Spleen (tissue), 7 donors: ENCODE results near the gene HSPBP1.

Source experiments
- POLR2A ChIP-seq, 3 donors: fragments of 450-650 bp; IDR thresholded peaks; one replicate each; pipeline ENCODE4 v1.5.1; 2017; ENCODE audit warnings: antibody characterized with exemption in 3 of 3, mild to moderate bottlenecking in 1 of 3
- POLR2AphosphoS5 ChIP-seq, 3 donors: sonication (generic); formaldehyde crosslinking; IDR thresholded peaks; one replicate each; pipeline ENCODE4 v1.5.1; 2017; ENCODE audit warnings: antibody characterized with exemption in 3 of 3
- TF ChIP-seq, protein P1 (sequence below), 11 experiments: fragments of 200-600 bp in 7 of 11; fragments of 450-650 bp in 4 of 11; sonication (generic) in 4 of 11; IDR thresholded peaks in 8 of 11; conservative IDR thresholded peaks in 3 of 11; 1 replicate in 7 of 11; 2 replicates in 4 of 11; pipeline versions ENCODE4 v1.4.0 to v1.8.0; 2016 to 2021; ENCODE audit warnings: antibody characterized with exemption in 11 of 11, inconsistent platforms in 4 of 11, mild to moderate bottlenecking in 1 of 11
- donor health status: DM: no; HTN: no; CAD: no; lungs with moderate emphysema.
- donor health status: DM: no; HTN: no; CAD: no.
- donor health status: DM: no; HTN: no; CAD: no.

DNA sequence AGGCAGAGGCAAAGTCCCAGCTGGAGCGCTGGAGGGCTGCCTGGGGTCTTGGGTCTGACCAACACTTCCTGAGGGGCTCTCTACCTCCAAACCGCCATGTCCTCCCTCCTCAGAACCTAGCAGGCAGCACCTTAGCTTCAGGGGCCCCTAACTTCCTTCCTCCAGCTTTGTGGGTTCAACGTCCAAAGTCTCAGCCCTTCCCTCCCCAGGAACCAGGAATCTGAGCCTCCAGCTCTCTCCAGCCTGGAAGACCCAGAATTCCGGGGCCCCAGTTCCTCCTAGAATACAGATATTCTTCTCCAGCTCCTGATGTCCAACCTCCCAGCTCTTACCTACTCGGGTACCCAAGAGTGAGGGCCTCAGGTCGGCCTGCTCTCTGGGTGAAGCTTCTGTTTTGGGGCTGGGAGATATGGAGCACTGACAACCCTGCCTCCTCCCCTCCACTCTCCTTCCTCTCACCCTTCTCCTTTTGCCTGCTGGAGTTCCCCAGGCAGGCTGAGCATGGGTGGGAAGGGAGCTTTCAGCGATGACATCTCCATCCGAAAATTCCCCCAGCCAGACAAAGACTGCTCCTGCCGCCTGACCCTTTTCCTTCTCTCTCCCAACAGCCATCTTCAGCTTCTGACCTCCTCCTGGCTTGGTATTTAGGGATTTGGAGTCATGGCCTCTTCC, 41.7 kb upstream of the HSPBP1 start:
- TF ChIP-seq POLR2A (IDR thresholded peaks at IDR 0.05) (no peak), POLR2AphosphoS5 (IDR thresholded peaks at IDR 0.05) (no peak)
- TF ChIP-seq, protein P1, sequence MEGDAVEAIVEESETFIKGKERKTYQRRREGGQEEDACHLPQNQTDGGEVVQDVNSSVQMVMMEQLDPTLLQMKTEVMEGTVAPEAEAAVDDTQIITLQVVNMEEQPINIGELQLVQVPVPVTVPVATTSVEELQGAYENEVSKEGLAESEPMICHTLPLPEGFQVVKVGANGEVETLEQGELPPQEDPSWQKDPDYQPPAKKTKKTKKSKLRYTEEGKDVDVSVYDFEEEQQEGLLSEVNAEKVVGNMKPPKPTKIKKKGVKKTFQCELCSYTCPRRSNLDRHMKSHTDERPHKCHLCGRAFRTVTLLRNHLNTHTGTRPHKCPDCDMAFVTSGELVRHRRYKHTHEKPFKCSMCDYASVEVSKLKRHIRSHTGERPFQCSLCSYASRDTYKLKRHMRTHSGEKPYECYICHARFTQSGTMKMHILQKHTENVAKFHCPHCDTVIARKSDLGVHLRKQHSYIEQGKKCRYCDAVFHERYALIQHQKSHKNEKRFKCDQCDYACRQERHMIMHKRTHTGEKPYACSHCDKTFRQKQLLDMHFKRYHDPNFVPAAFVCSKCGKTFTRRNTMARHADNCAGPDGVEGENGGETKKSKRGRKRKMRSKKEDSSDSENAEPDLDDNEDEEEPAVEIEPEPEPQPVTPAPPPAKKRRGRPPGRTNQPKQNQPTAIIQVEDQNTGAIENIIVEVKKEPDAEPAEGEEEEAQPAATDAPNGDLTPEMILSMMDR (IDR thresholded peaks at IDR 0.05 in 8 of 11, conservative IDR thresholded peaks at IDR 0.05 in 3 of 11) = no peak
